ENCODE results near the gene WDFY4. TPM values are rescaled to one million over a fixed set of nuclear protein-coding genes. Genes with fewer than 3 reads are reported as not detected.

The WDFY4 gene
- total RNA-seq, 1 experiment from 2014 or later, result not detected

DNA sequence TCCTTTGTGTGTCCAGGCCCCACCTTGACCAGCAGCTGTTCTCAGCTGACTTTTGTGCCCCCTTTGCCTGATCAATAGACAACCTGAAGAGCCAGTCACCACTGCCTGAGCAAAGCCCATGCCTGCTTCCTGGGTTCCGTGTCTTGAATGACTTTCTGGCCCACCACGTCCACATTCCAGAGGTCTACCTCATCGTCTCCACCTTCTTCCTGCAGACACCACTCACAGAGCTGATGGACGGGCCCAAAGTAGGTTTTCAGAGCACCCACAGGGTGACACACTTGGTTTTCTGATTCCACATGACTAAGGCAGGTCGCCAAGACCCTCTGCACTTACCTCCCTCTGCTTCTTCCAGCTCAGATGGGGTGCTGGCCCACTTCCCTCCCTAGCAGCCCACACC, 126.8 kb downstream of the WDFY4 start:
- Histone ChIP-seq H3K56ac (ENCODE audit: insufficient read length, low read depth, low read length) (no peak overlapping the region), H3K4me2 (ENCODE audit: insufficient read depth, insufficient read length, low read length) (no peak overlapping the region), H2BK120ac (ENCODE audit: low read depth, low read length, poor library complexity, severe bottlenecking) (no peak overlapping the region), H3K79me2 (ENCODE audit: insufficient read depth, low read length) (no peaks in the 10 kb centered on the region), H3K23me2 (ENCODE audit: insufficient read length, low read depth, low read length, poor library complexity, severe bottlenecking) (no peaks in the 10 kb centered on the region), H2AFZ (ENCODE audit: low read length) (no peak overlapping the region), H2BK5ac (ENCODE audit: insufficient read length, low read length) (no peak overlapping the region), H4K91ac (ENCODE audit: insufficient read length, low read depth, low read length) (no peak overlapping the region), H3K79me1 (ENCODE audit: insufficient read depth, low read depth, low read length, poor library complexity, severe bottlenecking) (no peaks in the 10 kb centered on the region), H3K27me3 (ENCODE audit: insufficient read depth, low read length) (peaks cover 4% of the 10 kb centered on the region; the same call in 1 of the 2 replicates), H3T11ph (ENCODE audit: low read length) (no peak overlapping the region), H2BK15ac (ENCODE audit: low read depth, low read length) (no peak overlapping the region), H3K4me1 (ENCODE audit: insufficient read depth, low read length) (no peaks in the 10 kb centered on the region), H3K18ac (ENCODE audit: insufficient read length, low read depth, low read length) (no peak overlapping the region), H2AK5ac (ENCODE audit: insufficient read length, low read length) (no peak overlapping the region), H3K9ac (ENCODE audit: extremely low read depth, insufficient read length, low read length) (no peak overlapping the region), H3K27ac (ENCODE audit: insufficient read length, low read depth, low read length) (no peak overlapping the region), H3K4ac (ENCODE audit: low read depth, low read length) (no peak overlapping the region), H2BK20ac (ENCODE audit: low read depth, low read length, poor library complexity, severe bottlenecking) (no peak overlapping the region), H4K8ac (replicated peaks; ENCODE audit: insufficient read length, low read depth, low read length) (no peak overlapping the region), H3K9me3 (ENCODE audit: control insufficient read depth, low read depth, low read length) (no peaks in the 10 kb centered on the region), H2BK12ac (ENCODE audit: insufficient read length, low read depth, low read length) (no peak overlapping the region), H4K5ac (ENCODE audit: insufficient read length, low read depth, low read length) (no peak overlapping the region), H3K14ac (ENCODE audit: insufficient read depth, low read length) (no peak overlapping the region), H3K23ac (ENCODE audit: insufficient read length, low read depth, low read length) (no peak overlapping the region), H4K20me1 (ENCODE audit: control insufficient read depth, insufficient read depth, insufficient read length) (peaks cover 3% of the 10 kb centered on the region)
- Mint-ChIP-seq H3K27me3 (ENCODE audit: low read depth) (peaks cover 12% of the 10 kb centered on the region), H3K4me3 (no peak overlapping the region), H3K9me3 (peaks cover 3 to 6% of the 10 kb centered on the region in 2 experiments; a peak in 1 of 5 replicates), H3K4me1 (peaks cover 9 to 11% of the 10 kb centered on the region in 2 experiments), H3K36me3 (ENCODE audit: insufficient read depth in 1 of 3, low read depth in 3 of 3) (peaks cover 0 to 2% (median 0%) of the 10 kb centered on the region in 3 experiments; a peak in 1 of 7 replicates), H3K27ac (peak overlapping the region in 1 of 3 experiments; percentile 39; a peak in 1 of 7 replicates)
- no CpG with 5 or more reads among the region's 5 CpGs for WGBS (ENCODE audit: extremely low coverage, insufficient read length, low lambda C conversion rate)
- no peak for DNase-seq
- TF ChIP-seq, protein P1, sequence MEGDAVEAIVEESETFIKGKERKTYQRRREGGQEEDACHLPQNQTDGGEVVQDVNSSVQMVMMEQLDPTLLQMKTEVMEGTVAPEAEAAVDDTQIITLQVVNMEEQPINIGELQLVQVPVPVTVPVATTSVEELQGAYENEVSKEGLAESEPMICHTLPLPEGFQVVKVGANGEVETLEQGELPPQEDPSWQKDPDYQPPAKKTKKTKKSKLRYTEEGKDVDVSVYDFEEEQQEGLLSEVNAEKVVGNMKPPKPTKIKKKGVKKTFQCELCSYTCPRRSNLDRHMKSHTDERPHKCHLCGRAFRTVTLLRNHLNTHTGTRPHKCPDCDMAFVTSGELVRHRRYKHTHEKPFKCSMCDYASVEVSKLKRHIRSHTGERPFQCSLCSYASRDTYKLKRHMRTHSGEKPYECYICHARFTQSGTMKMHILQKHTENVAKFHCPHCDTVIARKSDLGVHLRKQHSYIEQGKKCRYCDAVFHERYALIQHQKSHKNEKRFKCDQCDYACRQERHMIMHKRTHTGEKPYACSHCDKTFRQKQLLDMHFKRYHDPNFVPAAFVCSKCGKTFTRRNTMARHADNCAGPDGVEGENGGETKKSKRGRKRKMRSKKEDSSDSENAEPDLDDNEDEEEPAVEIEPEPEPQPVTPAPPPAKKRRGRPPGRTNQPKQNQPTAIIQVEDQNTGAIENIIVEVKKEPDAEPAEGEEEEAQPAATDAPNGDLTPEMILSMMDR (conservative IDR thresholded peaks at IDR 0.05), result no peak

Data from H9 (cell line).